IMR-90 (cell line): Measurements from ENCODE around the gene LYPD6. TPM values are rescaled to one million over a fixed set of nuclear protein-coding genes. Genes with fewer than 3 reads are reported as not detected.

ENCODE experiments used
- ATAC-seq: fragments of 200-7000 bp; cut with Tn5 transposase; 2 replicates; pipeline ENCODE4 v1.9.1; 2020; ENCODE audit warnings: low read depth, mild to moderate bottlenecking, moderate library complexity
- BruUV-seq: library from RNA; stranded (reverse); fragments of 400-500 nt; replicated peaks from 2 replicates; lab custom pipeline; 2021; lab: Mats Ljungman, UMichigan
- CTCF ChIA-PET: fragments of 300-600 bp; formaldehyde crosslinking; extraction: SDS; loops from one replicate; lab custom pipeline; 2021; ENCODE audit warnings: antibody characterized with exemption; lab: Yijun Ruan, JAX
- POLR2A ChIA-PET: fragments of 300-600 bp; sonication (Branson Sonifier 250); formaldehyde crosslinking; loops from one replicate; lab custom pipeline; 2022; ENCODE audit warnings: antibody characterized with exemption; ENCODE audit not compliant: unreplicated experiment; lab: Charles Lee
- DNase-seq: peaks from one replicate; pipeline ENCODE4 v3.0.0; 2013
- H2AFZ ChIP-seq: replicated peaks from 2 replicates; pipeline ENCODE3; 2013; ENCODE audit warnings: low read length, mild to moderate bottlenecking; ENCODE audit not compliant: poor library complexity
- H2AK5ac ChIP-seq: 2 replicates; pipeline ENCODE4 v1.6.1; 2013; ENCODE audit warnings: low read depth, low read length, inconsistent platforms
- H2AK9ac ChIP-seq: replicated peaks from 2 replicates; pipeline ENCODE3; 2013; ENCODE audit warnings: mild to moderate bottlenecking, low read depth, low read length, moderate library complexity; ENCODE audit not compliant: poor library complexity
- H2BK120ac ChIP-seq: 2 replicates; pipeline ENCODE4 v1.6.1; 2013; ENCODE audit warnings: low read depth, low read length, inconsistent platforms
- H2BK15ac ChIP-seq: 3 replicates; pipeline ENCODE4 v1.6.1; 2013; ENCODE audit warnings: low read depth, low read length, inconsistent platforms
- H2BK20ac ChIP-seq: 2 replicates; pipeline ENCODE4 v1.6.1; 2013; ENCODE audit warnings: low read depth, mild to moderate bottlenecking, inconsistent platforms, low read length, moderate library complexity
- H2BK5ac ChIP-seq: 2 replicates; pipeline ENCODE4 v1.6.1; 2013; ENCODE audit warnings: mild to moderate bottlenecking, low read depth, low read length, inconsistent platforms; ENCODE audit not compliant: poor library complexity, severe bottlenecking
- H3K14ac ChIP-seq: replicated peaks from 2 replicates; pipeline ENCODE4 v1.6.1; 2013; ENCODE audit warnings: low read depth, low read length, inconsistent platforms
- H3K18ac ChIP-seq: 2 replicates; pipeline ENCODE4 v1.6.1; 2013; ENCODE audit warnings: low read depth, low read length, control low read depth
- H3K23ac ChIP-seq: 2 replicates; pipeline ENCODE4 v1.6.1; 2013; ENCODE audit warnings: low read depth, low read length, inconsistent platforms
- H3K27ac ChIP-seq: 2 replicates; pipeline ENCODE4 v1.5.1; 2013; ENCODE audit warnings: mild to moderate bottlenecking, control low read depth, low read length; ENCODE audit not compliant: insufficient read depth
- H3K27me3 ChIP-seq: 2 replicates; pipeline ENCODE4 v1.6.1; 2013; ENCODE audit warnings: low read length; ENCODE audit not compliant: control insufficient read depth, insufficient read depth
- H3K36me3 ChIP-seq: 2 replicates; pipeline ENCODE4 v1.6.1; 2013; ENCODE audit warnings: low read length, mixed read lengths; ENCODE audit not compliant: control insufficient read depth, insufficient read depth
- H3K4ac ChIP-seq: 2 replicates; pipeline ENCODE4 v1.6.1; 2013; ENCODE audit warnings: low read depth, low read length, inconsistent platforms
- H3K4me1 ChIP-seq: 2 replicates; pipeline ENCODE4 v1.6.1; 2013; ENCODE audit warnings: low read length, mixed read lengths; ENCODE audit not compliant: control insufficient read depth, insufficient read depth
- H3K4me2 ChIP-seq: 2 replicates; pipeline ENCODE4 v1.6.1; 2013; ENCODE audit warnings: low read depth, mild to moderate bottlenecking, control low read depth, low read length, moderate library complexity
- H3K4me3 ChIP-seq: 2 replicates; pipeline ENCODE4 v1.5.1; 2013; ENCODE audit warnings: low read depth, mild to moderate bottlenecking, control low read depth, low read length, moderate library complexity; ENCODE audit not compliant: insufficient read depth
- H3K56ac ChIP-seq: 2 replicates; pipeline ENCODE4 v1.6.1; 2013; ENCODE audit warnings: low read length, inconsistent platforms; ENCODE audit not compliant: insufficient read depth; ENCODE audit errors: extremely low read depth
- H3K79me1 ChIP-seq, 2 experiments: 2 replicates each; pipeline ENCODE4 v1.6.1; 2013; ENCODE audit warnings: low read length in 2 of 2, inconsistent platforms in 1 of 2, low read depth in 1 of 2
- H3K9ac ChIP-seq: 2 replicates; pipeline ENCODE4 v1.6.1; 2013; ENCODE audit warnings: low read depth, low read length, control low read depth
- H3K9me1 ChIP-seq: 2 replicates; pipeline ENCODE4 v1.6.1; 2013; ENCODE audit warnings: low read length, inconsistent platforms; ENCODE audit not compliant: insufficient read depth
- H3K9me3 ChIP-seq: 2 replicates; pipeline ENCODE4 v1.6.1; 2013; ENCODE audit warnings: low read length; ENCODE audit not compliant: control insufficient read depth, insufficient read depth
- H4K20me1 ChIP-seq: 2 replicates; pipeline ENCODE4 v1.6.1; 2013; ENCODE audit warnings: low read length, inconsistent platforms; ENCODE audit not compliant: insufficient read depth
- H4K5ac ChIP-seq: 2 replicates; pipeline ENCODE4 v1.6.1; 2013; ENCODE audit warnings: mild to moderate bottlenecking, low read depth, low read length, control low read depth
- H4K8ac ChIP-seq, 2 experiments: 2 replicates each; pipeline ENCODE4 v1.6.1; 2013; ENCODE audit warnings: low read depth in 2 of 2, low read length in 2 of 2, control low read depth in 1 of 2, inconsistent platforms in 1 of 2
- H4K91ac ChIP-seq: 2 replicates; pipeline ENCODE4 v1.6.1; 2013; ENCODE audit warnings: low read depth, low read length, inconsistent platforms; ENCODE audit not compliant: insufficient read depth
- ELK1 ChIP-seq: fragments of 150-350 bp; IDR thresholded peaks from 2 replicates; pipeline ENCODE4 v1.6.1; 2016; ENCODE audit warnings: low read depth, mild to moderate bottlenecking, low read length, moderate library complexity, borderline replicate concordance
- dilution Hi-C: fragments of 300-500 bp; cut with HindIII; formaldehyde crosslinking; loops from one replicate; pipeline ENCODE4 v1.14.3; 2018; ENCODE audit warnings: low sequenced_read_pairs; ENCODE audit not compliant: unreplicated experiment
- in situ Hi-C: fragments of 300-500 bp; cut with MboI; formaldehyde crosslinking; loops from 3 replicates; pipeline ENCODE4 v1.14.3; 2019; ENCODE audit warnings: low sequenced_read_pairs, inconsistent platforms, mixed read lengths
- intact Hi-C: fragments of 100-400 bp; cut with micrococcal nuclease; formaldehyde crosslinking; loops from 2 replicates; pipeline ENCODE4 v1.10.0; 2022
- polyA plus RNA-seq, 3 experiments: library from polyadenylated mRNA; depleted of rRNA; stranded (reverse); fragments of >200 nt; gene quantifications; 2 replicates each; pipeline ENCODE4 v1.2.3, GENCODE V29; 2012; ENCODE audit warnings: low replicate concordance in 1 of 3
- total RNA-seq: library from RNA; depleted of rRNA; stranded (reverse); fragments of >200 nt; gene quantifications from 2 replicates; pipeline ENCODE4 v1.2.3, GENCODE V29; 2012

Gene LYPD6
- total and polyA plus RNA-seq, 2 of the 4 experiments (the other 2 are of a cell fraction), result 0.87 to 0.90 TPM

- dilution Hi-C loops (no loop called here), in situ Hi-C loops (no loop called here), intact Hi-C loops (no loop called here)
- Histone ChIP-seq H2AFZ (no peak overlapping the region), H3K9ac (no peak overlapping the region), H3K18ac (no peak overlapping the region), H3K9me1 (peaks cover 2% of the 10 kb centered on the region; the same call in 1 of the 2 replicates), H4K91ac (no peak overlapping the region), H3K56ac (no peak overlapping the region), H2BK5ac (no peak overlapping the region), H3K79me1 (no peaks in the 10 kb centered on the region), H2BK15ac (no peak overlapping the region), H3K23ac (no peak overlapping the region), H2AK9ac (no peak overlapping the region), H3K4me2 (no peak overlapping the region), H4K20me1 (no peaks in the 10 kb centered on the region), H3K4me1 (no peaks in the 10 kb centered on the region), H3K4ac (no peak overlapping the region), H4K5ac (no peak overlapping the region), H2BK120ac (no peak overlapping the region), H4K8ac (no peak overlapping the region), H3K36me3 (no peaks in the 10 kb centered on the region), H3K27me3 (no peaks in the 10 kb centered on the region), H3K14ac (no peak overlapping the region), H3K9me3 (no peaks in the 10 kb centered on the region), H3K27ac (no peak overlapping the region), H3K4me3 (no peak overlapping the region), H2AK5ac (no peak overlapping the region), H2BK20ac (no peak overlapping the region)
- ChIA-PET POLR2A (no interaction called here), CTCF (interaction anchor here (0.6 kb wide), 1 partner anchor 50 kb away, joined by 3 read pairs; no protein-coding TSS in a partner anchor)
- BruUV-seq, result no TSS peak
- TF ChIP-seq ELK1, result no peak
- DNase-seq (no peak), ATAC-seq (no peak)
These were observed 143.1 kb downstream of the LYPD6 start for GRCh38 chr2:149473521-149473920.
